Stimulated activated CD4-positive, alpha-beta T cell treated with anti-CD3 and anti-CD28 coated beads, Interleukin-4, amount 100 ng/mL, for 4 hours (primary cell): ENCODE data around the gene ACP1.
A peak's percentile ranks its signal among the peaks of the same experiment; 100 is the strongest.

Source experiments
- DNase-seq, 2 experiments: peaks; one replicate each; pipeline ENCODE4 v3.0.0-alpha.2; 2020

ACP1 gene

DNA sequence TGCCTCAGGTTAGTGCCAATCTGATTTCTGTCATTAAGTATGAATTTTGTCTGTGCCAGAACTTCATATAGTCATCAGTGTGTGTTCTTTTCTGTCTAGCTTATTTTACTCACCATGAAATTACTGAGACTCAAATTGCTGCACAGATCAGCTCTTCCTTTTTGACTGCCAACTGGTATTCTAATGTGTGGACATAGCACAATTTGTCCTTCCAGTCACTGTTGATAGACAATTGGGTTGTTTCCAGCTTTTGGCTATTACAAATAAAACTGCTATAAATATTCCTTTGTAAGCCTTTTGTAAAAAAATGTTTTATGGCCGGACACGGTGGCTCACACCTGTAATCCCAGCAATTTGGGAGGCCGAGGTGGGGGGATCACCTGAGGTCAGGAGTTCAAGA lies 8.7 kb upstream of the ACP1 start:
- DNase-seq = no peak

DNA sequence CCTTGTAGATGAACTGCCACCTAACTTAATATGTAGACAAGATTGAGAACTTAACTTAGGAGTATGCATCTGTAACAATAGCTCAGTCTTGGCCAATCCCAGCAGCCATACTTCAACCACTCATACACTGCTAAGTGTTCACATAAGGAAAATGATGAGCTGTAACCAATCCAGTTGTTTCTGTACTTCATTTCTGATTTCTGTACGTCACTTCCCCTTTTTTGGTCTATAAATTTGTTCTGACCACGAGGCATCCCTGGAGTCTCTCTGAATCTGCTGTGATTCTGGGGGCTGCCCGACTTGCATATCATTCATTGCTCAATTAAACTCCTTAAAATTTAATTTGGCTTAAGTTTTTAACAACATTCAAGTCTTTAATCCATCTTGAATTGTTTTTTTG lies 7.3 kb upstream of the ACP1 start:
- no peak for DNase-seq

DNA sequence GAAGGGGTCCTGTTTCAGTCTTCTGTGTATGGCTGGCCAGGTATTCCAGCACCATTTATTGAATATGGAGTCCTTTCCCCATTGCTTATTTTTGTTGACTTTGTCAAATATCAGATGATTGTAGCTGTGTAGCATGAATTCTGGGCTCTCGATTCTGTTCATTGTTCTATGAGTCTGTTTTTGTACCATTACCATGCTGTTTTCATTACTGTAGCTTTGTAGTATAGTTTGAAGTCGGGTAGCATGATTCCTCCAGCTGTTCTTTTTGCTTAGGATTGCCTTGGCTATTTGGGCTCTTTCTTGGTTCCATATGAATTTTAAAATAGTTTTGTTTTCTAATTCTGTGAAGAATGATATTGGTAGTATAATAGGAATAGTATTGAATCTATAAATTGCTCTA lies 6.9 kb upstream of the ACP1 start:
- DNase-seq = no peak

DNA sequence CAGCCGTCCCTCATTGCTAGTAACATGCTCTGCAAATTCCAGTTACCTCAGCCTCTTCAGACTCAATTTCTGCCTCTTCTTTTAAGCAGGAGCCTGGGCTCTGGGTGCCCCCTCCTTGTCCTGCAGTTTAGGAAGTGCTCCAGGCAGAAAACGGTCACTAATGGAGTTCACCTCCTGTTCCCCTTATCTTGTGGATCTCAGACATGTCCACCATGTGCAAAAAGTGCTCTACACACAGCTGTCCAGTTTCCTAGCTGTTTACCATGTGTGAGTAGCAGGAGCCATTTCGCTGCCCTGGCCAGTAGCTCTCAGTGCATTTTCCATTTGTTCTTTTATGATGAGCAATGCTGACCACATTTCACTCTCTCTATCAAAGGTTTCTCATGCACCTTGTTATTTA lies 5.8 kb upstream of the ACP1 start:
- no peak for DNase-seq

DNA sequence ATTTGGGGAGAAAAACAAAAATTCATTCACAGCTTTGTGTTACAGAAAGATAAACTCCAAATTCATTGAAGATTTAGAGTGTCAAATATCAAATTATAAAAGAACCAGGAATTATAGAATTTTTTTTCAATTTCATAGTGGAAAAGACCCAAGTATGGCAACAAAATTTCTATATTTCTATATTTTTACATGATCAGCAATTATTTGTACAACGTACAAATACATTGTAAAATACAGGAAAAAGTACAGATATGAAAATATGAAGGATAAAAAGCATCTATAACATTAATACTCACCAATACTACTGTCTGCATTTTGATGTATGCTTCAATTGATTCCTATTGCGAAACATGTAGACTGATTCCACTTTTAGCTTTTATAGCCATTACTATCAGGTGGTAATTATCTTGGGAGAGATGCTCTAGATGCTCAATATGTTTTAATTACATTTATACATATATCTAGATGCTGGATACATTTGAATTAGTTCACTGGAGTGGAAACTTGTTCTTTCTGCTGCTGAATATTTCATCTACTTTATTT lies 4.9 kb upstream of the ACP1 start:
- no peak for DNase-seq

DNA sequence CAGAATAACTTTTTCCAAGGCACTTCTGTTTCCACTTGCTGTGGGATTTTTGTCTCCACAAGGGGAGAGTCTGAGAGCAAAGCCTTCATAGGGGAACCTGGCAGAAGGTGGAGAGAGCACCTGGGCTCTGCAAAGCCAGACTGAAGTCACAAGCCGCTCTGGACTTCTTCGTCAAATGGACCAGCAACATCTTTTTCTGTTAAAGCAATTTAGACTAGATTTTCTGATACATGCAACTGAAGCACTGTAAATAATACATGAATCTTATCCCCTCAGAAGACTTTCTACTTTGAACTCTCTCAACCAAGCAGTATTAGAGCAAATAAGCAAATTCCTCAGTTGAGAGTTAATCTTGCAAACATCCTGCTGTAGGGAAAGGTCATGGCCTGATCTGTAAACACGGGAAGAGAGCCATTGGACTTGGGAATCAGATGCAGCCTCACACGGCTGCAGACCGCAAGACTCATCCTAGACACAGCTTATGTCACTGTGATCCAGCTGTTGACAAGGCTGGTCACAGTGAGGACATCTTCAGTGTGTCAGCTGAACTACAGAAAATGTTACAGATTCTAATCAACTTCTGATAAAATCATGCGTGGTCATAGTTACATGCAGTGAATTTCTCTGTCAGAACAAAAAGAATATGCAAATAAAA lies 4.1 kb upstream of the ACP1 start:
- no peak for DNase-seq

DNA sequence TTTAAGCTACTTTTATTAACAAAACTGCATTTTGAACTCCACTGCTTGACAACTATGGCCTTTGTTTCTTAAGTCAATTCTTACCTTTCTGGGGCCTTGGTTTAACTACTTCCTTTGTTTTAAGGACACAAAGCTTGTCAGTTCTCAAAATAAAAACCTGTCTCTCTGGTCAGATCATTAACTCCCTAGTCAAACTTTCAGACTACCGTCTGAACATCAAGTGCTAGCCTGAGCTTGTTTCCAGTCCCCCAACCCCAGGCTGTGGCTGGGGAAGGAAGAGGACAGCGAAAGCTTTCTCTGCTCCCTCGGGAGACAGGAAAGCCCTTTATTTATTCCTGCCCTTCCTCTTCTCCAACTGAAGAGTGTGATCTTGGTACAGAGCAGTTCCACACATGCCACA lies 2.6 kb upstream of the ACP1 start:
- DNase-seq = no peak

DNA sequence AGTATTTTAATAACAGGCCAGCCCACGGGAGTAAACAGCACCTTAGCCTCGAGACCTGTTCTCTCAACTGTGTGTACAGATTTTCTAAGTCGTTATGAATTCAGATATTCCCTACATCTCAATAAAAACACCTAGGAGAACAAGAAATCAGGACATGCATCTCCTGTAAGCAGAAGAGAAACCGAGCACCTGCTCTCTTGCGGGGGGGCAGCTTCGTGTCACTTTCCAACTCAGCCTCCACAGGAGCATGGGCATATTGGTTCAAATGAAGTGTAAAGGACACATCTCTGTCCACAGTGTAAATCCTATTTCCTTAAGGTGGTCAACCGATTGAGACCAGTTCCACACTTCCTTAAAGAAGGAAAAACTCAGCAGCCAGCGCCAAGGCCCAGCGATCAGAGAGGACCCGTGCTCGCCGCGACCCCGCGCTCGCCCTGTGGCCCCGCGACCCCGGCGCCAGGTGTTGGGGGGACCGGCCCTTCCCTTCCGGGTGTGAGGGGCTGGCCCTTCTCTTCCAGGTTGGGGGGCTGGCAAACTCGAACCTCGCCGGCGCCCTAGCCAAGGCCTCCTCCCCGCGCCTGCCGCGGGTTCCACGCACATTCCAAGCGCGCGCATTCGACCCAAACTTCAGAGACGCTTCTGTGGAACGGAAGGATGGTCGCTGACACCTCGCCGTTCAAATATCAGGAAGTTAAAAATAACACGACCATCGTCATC lies 1.6 kb upstream of the ACP1 start:
- DNase-seq = no peak

DNA sequence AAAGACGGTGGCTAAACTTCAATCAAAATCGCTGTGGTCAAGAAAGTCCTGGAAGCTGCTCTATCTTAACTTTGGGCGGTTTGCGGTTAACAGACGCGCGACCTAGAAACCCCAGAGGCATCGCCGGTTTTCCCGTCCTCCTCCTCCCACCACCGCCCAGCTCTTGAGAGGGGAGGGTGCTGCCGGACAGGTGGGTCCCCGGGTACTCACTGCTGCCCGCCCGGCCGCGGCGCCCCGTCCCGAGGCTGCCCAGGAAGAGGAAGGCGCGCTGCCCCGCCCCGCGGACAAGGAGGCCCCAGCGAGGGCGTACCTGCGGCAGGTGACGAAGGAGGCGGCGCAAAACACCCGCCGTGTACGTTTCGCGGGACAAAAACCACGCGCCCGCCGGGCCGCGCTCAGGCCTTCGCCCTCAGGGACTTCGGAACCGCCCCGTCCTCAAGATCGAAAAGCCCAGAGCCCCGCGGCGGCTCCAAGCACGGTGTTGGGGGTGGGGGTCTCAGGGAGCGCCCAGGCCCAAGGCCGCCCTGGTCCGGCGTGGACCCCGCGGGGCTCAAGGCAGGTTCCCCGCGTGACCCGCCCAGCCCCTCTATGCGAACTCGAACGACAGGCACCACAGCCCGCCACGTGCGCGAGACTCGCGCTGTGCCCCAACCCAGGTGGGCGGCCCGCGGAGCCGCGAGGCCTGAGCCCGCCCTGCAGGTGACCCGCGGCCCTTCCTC lies 814 bp upstream of the ACP1 start, which contains the start of gene SH3YL1:
Gene SH3YL1 (minus strand): TSS at position 259 of the 719 bp plus-strand sequence. CDS start 48 bp downstream, at position 211.
- peak; percentile 46 to 54 for DNase-seq

DNA sequence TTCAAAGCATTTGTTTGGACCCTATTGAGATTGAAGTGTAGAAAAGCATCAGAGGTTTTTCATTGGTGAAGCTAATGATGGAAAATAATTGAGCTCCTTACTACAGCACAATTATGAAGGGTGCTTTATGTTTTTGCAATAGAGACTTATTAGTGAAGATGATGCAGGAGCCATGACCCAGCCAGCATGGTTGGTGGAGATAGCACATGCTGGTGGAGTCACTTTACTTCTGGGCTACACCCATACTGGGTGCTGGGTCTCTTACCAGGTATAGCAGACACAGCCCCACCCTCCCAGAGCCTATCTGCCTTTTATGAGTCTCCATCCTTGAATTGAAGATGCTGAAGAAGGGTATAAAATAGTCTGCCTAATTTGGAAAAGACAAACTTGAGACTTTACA lies 3.6 kb downstream of the ACP1 start:
- no peak for DNase-seq

DNA sequence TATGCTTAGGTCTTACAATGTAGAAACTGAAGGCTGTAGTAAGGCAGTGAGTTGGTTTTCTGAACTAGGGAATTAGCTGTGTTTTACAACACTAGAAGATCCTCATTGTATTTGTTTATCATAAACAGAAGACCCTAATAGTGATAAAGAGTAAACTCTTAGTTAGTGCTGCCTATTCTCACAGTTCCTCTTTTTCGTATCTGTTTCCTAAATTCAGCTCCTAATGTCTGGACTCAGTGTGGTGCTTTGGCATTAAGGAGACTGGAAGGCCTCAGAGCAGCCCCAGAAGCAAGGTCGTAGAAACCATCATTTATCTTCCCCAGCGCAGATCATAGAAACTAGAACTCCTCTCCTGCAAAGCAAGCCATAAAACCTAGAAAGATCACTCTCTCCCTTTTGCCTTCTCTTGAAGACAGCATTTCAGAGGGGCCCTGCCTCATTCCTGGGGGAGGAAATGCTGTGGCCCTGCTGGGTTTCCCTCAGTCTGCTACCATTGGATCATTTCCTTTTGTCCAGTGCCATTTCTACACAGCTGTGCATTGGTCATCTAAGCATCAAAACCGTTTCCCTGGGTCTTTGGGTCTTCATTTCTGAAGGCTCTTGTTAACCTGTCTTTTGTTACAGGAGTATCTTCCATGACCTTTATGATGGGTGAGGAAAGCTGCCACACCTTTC lies 4.7 kb downstream of the ACP1 start:
- no peak for DNase-seq

DNA sequence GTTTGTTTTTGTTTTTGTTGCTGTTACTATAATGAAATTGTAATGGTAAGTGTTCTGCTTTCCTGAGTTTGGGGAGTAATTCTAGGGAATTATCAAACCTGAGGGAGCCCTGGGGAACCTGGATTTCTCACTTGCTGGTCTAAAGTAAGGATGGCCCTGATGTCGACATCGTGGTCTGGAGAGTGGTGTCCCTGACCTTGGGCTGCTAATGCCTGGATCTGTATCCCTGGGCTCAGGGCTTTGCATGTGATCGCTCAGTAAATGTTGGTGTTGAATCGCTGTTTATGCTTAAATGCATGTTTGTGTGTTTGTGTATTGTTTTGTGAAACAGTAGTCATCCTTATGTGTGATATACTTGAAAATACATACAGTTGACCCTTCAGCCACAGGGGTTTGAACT lies 6.1 kb downstream of the ACP1 start:
- DNase-seq = no peak

DNA sequence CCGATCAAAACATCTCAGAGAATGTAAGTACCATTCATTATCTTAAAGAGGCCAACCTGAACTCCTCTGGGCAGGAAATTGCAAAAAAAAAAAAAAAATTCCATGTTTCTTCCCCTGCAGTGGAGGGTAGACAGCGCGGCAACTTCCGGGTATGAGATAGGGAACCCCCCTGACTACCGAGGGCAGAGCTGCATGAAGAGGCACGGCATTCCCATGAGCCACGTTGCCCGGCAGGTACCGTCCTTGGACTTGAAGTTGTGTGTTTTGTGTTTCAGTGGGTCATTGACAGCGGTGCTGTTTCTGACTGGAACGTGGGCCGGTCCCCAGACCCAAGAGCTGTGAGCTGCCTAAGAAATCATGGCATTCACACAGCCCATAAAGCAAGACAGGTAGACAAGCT lies 7.2 kb downstream of the ACP1 start:
- no peak for DNase-seq

DNA sequence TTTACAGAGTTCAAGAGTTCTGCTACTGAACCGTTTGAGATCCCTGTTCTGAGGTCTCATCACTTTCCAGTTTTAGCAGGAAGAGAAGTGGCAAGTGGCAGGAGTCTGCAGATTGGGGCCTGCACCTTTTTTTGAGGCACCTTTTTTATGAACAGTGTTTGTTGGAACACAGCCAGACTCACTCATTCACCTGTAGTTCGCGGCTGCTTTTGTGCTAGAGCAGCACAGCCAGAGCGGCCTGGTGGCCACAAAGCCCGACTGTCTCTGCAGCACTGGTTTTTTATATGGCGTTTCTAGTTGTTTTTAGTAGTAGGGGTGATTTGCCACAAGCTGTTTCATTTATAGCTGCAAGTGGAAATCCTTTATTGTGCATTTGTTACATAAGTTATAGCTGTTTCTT lies 8.6 kb downstream of the ACP1 start:
- no peak for DNase-seq

DNA sequence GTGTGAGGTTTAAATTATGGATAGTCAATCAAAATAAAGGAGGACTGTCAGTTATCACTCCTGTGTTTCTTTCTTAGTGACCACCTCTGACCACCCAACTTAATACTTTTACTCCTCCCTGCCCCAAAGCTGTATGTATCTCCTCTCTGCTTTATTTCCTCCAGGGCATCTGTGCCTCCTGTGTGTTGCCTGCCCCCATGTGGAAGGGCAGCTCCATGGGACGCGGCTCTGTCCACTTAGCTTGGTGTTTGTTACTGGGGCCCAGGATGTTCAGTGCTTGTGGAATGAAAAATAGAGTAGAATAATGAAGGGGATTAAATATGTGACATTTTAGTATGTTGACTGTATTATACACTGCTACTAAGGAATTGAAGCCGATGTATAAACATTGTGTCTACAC lies 9.8 kb downstream of the ACP1 start:
- DNase-seq = no peak

DNA sequence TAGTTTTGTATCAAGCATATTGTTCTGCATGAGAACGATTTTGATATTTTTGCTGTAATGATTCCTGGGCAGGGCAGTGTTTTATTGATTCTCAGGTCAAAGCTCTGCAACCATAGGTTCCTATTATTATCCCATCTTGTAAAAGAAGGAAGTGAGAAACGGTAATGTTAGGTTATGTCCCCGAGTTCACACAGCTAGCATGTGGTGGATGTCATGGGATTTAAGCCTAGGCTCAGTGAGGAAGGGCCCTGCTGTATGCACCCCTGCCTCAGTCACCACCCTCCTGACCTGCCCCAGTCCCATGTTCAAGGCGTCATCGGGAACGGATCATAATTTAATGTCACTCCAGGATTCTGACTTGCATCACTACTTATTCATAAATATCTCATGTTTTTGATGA lies 10.7 kb downstream of the ACP1 start:
- no peak for DNase-seq

DNA sequence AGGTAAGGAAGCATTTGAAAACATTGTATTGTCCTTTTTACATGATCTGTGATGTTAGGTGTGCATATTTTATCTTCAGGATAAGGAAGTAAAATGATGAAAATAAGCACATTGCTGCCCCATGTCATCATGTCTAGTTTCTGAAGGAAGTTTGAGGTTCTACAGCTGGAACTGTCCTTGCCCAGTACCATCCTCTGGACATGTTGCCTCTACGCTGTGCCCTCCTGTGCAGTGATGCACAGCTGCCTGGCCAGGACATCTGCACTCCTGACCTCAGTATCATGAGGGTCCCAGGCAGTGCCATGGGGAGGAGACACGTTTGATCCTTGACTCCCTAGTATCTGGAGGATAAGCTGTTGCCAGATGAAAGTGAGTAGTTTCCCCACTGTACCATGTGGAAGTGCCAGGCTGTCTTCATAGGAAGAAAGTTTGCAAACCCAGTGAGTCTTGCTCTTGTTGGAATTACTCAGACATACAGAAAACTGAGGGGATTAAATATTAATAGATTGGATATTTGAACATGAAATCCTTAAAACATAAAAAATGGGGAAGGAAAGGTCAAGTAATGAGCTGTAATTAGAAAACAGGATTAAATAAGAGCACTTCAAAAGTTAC lies 13.7 kb downstream of the ACP1 start:
- no peak for DNase-seq

DNA sequence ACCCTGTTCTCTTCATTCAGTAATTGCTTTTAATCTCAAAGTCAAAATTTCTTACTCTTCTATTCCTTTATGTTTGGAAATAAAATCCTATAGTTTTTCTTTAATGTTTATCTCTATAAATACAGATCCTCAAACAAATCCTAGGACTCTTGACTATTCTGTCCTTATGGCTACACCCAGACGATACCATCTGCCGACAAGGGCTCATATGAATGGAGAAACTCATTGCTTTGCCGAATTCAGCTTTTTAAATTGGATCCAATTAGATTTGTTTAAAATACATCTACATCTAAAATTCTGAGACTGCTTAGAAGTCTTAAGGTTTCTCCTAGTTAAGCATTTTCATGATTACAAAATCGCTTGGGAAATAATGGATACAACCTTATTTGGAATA lies 14.2 kb downstream of the ACP1 start:
- DNase-seq = no peak

DNA sequence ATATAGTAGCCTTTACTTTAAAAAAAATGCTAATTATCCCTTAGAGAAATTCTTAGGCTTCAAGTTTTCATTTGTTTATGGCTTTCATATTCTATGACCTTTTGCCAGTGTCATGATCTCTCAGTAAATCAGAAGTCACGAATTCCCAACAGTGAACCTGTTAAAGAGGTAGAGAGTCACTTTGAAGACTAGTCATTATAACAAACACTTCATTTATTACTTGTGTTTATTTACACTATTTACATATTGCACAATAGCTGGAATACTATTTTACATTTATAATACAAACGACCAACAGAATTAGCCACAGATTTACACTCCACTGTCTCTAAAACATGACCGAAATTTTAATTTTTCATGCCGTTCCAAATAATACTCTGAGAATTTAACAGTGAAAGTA lies 14.6 kb downstream of the ACP1 start:
- no peak for DNase-seq

DNA sequence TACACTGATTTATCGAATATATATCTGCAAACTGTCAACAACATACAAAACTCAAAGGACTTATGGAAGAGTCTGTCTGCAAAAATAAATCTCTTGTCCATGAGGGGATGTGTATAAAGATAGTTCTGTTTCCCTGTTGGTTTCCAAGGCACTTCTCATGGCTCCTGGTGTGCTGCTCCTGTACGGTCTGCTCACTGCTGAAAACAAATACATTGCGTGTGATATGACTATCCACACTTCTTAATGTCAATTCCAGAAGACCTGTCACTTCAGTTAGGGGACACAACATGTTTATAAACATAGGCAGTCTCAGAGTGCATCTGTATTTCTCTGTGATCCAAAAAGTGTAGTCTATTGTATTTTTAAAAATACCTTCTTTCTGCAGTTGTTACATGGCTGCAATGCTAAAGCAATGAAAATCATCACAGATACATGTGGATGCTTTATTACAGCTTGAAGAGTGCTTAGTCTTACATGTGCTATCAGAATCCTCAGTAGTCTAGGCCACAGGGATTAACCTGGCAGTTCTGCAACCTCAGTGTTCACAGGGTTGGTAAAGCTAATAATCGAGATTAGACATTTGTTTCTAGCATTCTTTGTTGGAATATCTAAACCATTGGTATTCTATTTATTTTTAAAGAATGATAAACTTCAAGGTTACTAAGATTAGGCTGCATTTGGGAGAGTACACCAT lies 15.4 kb downstream of the ACP1 start:
- no peak for DNase-seq

DNA sequence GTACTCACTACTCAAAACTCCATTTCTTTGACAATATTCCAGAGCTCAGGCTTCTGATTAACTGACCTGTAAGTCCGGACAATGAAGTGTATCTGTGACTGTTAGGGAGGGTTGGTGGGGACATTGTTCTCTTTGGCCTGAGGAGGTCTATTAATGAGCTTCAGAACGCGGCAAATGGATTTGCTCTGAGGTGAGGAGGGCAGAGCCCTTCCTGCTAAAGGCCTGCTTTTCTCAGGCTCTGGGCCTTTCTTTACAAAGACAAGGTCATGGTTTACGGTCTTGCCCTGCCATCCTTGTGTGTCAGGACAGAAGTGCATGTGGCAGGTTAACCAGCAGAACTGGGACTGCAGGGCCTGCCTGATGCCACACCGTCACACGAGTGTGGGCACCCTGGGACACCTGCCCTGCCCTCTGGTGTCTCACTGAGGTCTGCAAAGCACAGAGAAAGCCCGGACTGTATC lies 15.9 kb downstream of the ACP1 start:
- DNase-seq = no peak

DNA sequence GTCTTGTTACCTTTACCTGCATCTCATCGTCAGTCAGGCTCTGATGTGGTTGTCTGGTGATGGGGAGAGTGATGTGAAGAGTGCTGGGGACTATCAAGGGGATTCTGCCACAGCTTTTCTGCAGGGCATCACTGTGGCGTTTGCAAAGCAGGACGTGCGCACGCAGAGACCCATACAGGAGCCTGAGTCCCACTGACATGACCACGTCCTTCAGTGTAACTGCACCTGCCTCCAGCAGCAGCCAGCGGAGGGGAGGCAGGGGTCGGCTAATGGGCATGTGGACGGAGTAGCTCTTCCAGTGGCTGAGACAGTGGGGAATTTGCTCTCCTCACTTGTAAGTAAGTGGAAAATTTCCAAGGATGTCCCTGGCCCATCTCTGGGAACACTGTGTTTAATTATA lies 16.6 kb downstream of the ACP1 start:
- no peak for DNase-seq
